ENCODE measurements around the gene NABP2. TPM values are rescaled to one million over a fixed set of nuclear protein-coding genes. Genes with fewer than 3 reads are reported as not detected.

NABP2 gene
- total RNA-seq, 1 experiment from 2014 or later = 49.0 TPM

DNA sequence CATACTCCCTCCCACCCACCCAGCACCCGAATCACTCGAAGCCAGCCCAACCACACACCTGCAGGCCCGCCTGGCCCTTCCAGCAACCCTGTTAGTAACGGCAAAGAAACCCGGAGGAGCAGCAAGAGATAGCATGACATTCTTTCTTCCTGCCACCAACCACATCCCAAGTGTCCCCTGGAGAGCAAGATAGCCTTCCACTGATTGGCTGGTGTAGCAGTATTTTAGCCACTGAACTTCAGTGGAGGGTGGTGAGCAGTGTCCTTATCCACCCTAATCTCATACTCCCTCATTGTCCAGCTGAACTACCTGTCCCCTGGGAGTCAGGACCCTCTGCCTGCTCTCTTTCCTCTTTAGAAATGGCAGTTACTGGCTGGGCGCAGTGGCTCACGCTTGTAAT, 4.9 kb downstream of the NABP2 start:
- H3K4me2 ChIP-seq (ENCODE audit: insufficient read depth, insufficient read length, low read length) = no peak overlapping the region
- H3K27me3 ChIP-seq (ENCODE audit: insufficient read depth, low read length) = no peaks in the 10 kb centered on the region
- no peak overlapping the region for H3K4ac ChIP-seq (ENCODE audit: low read depth, low read length)
- DNase-seq = no peak
- no peak overlapping the region for H4K91ac ChIP-seq (ENCODE audit: insufficient read length, low read depth, low read length)
- H2BK120ac ChIP-seq (ENCODE audit: low read depth, low read length, poor library complexity, severe bottlenecking) = no peak overlapping the region
- H3K23me2 ChIP-seq (ENCODE audit: insufficient read length, low read depth, low read length, poor library complexity, severe bottlenecking) = peaks cover 6% of the 10 kb centered on the region
- no peaks in the 10 kb centered on the region for H3K9me3 ChIP-seq (ENCODE audit: control insufficient read depth, low read depth, low read length)
- H4K20me1 ChIP-seq (ENCODE audit: control insufficient read depth, insufficient read depth, insufficient read length) = peaks cover 3% of the 10 kb centered on the region
- H3K14ac ChIP-seq (ENCODE audit: insufficient read depth, low read length) = no peak overlapping the region
- no peak overlapping the region for H3K23ac ChIP-seq (ENCODE audit: insufficient read length, low read depth, low read length)
- no CpG with 5 or more reads among the region's 7 CpGs for WGBS (ENCODE audit: extremely low coverage, insufficient read length, low lambda C conversion rate)
- H4K8ac ChIP-seq (replicated peaks; ENCODE audit: insufficient read length, low read depth, low read length) = no peak overlapping the region
- no peak overlapping the region for H3K18ac ChIP-seq (ENCODE audit: insufficient read length, low read depth, low read length)
- no peak overlapping the region for H2BK20ac ChIP-seq (ENCODE audit: low read depth, low read length, poor library complexity, severe bottlenecking)
- no peak overlapping the region; a peak in 1 of 7 replicates for H3K27ac Mint-ChIP-seq
- no peak overlapping the region for H2AFZ ChIP-seq (ENCODE audit: low read length)
- H2BK15ac ChIP-seq (ENCODE audit: low read depth, low read length) = no peak overlapping the region
- H3K9ac ChIP-seq (ENCODE audit: extremely low read depth, insufficient read length, low read length) = no peak overlapping the region
- no peak overlapping the region for H2BK5ac ChIP-seq (ENCODE audit: insufficient read length, low read length)
- H3K4me3 Mint-ChIP-seq = no peak overlapping the region
- H3K79me2 ChIP-seq (ENCODE audit: insufficient read depth, low read length) = no peaks in the 10 kb centered on the region
- TF ChIP-seq, protein P1, sequence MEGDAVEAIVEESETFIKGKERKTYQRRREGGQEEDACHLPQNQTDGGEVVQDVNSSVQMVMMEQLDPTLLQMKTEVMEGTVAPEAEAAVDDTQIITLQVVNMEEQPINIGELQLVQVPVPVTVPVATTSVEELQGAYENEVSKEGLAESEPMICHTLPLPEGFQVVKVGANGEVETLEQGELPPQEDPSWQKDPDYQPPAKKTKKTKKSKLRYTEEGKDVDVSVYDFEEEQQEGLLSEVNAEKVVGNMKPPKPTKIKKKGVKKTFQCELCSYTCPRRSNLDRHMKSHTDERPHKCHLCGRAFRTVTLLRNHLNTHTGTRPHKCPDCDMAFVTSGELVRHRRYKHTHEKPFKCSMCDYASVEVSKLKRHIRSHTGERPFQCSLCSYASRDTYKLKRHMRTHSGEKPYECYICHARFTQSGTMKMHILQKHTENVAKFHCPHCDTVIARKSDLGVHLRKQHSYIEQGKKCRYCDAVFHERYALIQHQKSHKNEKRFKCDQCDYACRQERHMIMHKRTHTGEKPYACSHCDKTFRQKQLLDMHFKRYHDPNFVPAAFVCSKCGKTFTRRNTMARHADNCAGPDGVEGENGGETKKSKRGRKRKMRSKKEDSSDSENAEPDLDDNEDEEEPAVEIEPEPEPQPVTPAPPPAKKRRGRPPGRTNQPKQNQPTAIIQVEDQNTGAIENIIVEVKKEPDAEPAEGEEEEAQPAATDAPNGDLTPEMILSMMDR (conservative IDR thresholded peaks at IDR 0.05) = no peak
- no peak overlapping the region for H2AK5ac ChIP-seq (ENCODE audit: insufficient read length, low read length)
- no peak overlapping the region for H2BK12ac ChIP-seq (ENCODE audit: insufficient read length, low read depth, low read length)
- H4K5ac ChIP-seq (ENCODE audit: insufficient read length, low read depth, low read length) = no peak overlapping the region
- H3K4me1 Mint-ChIP-seq = peaks cover 20 to 22% of the 10 kb centered on the region in 2 experiments
- H3K79me1 ChIP-seq (ENCODE audit: insufficient read depth, low read depth, low read length, poor library complexity, severe bottlenecking) = no peaks in the 10 kb centered on the region
- H3K27me3 Mint-ChIP-seq (ENCODE audit: low read depth) = peaks cover 6% of the 10 kb centered on the region
- H3K9me3 Mint-ChIP-seq = no peaks in the 10 kb centered on the region; a peak in 1 of 5 replicates
- H3T11ph ChIP-seq (ENCODE audit: low read length) = no peak overlapping the region
- no peak overlapping the region for H3K56ac ChIP-seq (ENCODE audit: insufficient read length, low read depth, low read length)
- no peak overlapping the region for H3K27ac ChIP-seq (ENCODE audit: insufficient read length, low read depth, low read length)
- H3K36me3 Mint-ChIP-seq (ENCODE audit: insufficient read depth in 1 of 3, low read depth in 3 of 3) = peaks cover 2 to 17% (median 10%) of the 10 kb centered on the region in 3 experiments; a peak in 5 of 7 replicates
- H3K4me1 ChIP-seq (ENCODE audit: insufficient read depth, low read length) = no peaks in the 10 kb centered on the region
